Transverse colon (tissue), 4 donors: ENCODE results near the gene COLEC12. TPM values are rescaled to one million over a fixed set of nuclear protein-coding genes. Genes with fewer than 3 reads are reported as not detected.

ENCODE experiments used
- DNase-seq: peaks from one replicate; pipeline ENCODE4 v3.0.0-alpha.2; 2019
- H3K27ac ChIP-seq, 4 donors: fragments of 200-600 bp; sonication (generic); 2 replicates each; pipeline ENCODE4 v1.5.1; 2016 to 2018; ENCODE audit warnings: inconsistent platforms in 4 of 4
- H3K27me3 ChIP-seq: fragments of 200-600 bp; sonication (generic); 2 replicates; pipeline ENCODE4 v1.5.1; 2017; ENCODE audit warnings: inconsistent platforms
- H3K36me3 ChIP-seq, 4 donors: fragments of 200-600 bp; sonication (generic); 2 replicates each; pipeline ENCODE4 v1.5.1; 2017 to 2019; ENCODE audit warnings: inconsistent platforms in 4 of 4
- H3K4me1 ChIP-seq, 4 donors: fragments of 200-600 bp; sonication (generic); 2 replicates each; pipeline ENCODE4 v1.5.1; 2017 to 2020; ENCODE audit warnings: inconsistent platforms in 4 of 4
- H3K4me3 ChIP-seq, 4 donors: fragments of 200-600 bp; sonication (generic); 1 replicate in 1 of 4; 2 replicates in 3 of 4; pipeline versions ENCODE4 v1.5.1 to v1.6.1; 2017 to 2019; ENCODE audit warnings: inconsistent platforms in 4 of 4
- H3K9me3 ChIP-seq, 2 donors: fragments of 200-600 bp; sonication (generic); 2 replicates each; pipeline ENCODE4 v1.5.1; 2017 to 2019; ENCODE audit warnings: inconsistent platforms in 2 of 2
- CTCF ChIP-seq, 5 experiments: fragments of 200-600 bp in 3 of 5; fragments of 450-650 bp in 2 of 5; sonication (generic) in 3 of 5; IDR thresholded peaks; 1 replicate in 2 of 5; 2 replicates in 3 of 5; pipeline ENCODE4 v1.5.1; 2016 to 2017; ENCODE audit warnings: antibody characterized with exemption in 5 of 5, inconsistent platforms in 3 of 5, mild to moderate bottlenecking in 2 of 5, moderate library complexity in 1 of 5
- EP300 ChIP-seq: sonication (generic); formaldehyde crosslinking; IDR thresholded peaks from one replicate; pipeline ENCODE4 v1.6.1; 2017; ENCODE audit warnings: antibody characterized with exemption, low read depth
- POLR2A ChIP-seq: fragments of 450-650 bp; IDR thresholded peaks from one replicate; pipeline ENCODE4 v1.6.1; 2016; ENCODE audit warnings: antibody characterized with exemption, mild to moderate bottlenecking, moderate library complexity
- POLR2AphosphoS5 ChIP-seq, 3 donors: sonication (generic); formaldehyde crosslinking; IDR thresholded peaks; one replicate each; pipeline ENCODE4 v1.6.1; 2016; ENCODE audit warnings: antibody characterized with exemption in 3 of 3
- WGBS, 2 donors: methylation state at CpG; one replicate each; pipeline ENCODE4 v1.1.5; 2018; ENCODE audit warnings: low coverage in 1 of 2; 5-methylcytosine and 5-hydroxymethylcytosine counted together
- in situ Hi-C, 4 donors: fragments of 200-750 bp; cut with MboI; loops; one replicate each; pipeline versions ENCODE4 v1.15.0 to v1.15.1; 2017; ENCODE audit warnings: low sequenced_read_pairs in 3 of 4, low pct_ligation_motif_present in 1 of 4, low pct_unique_long_range_greater_than_20kb in 1 of 4
- intact Hi-C: fragments of 100-400 bp; cut with DNase I; formaldehyde crosslinking; loops from one replicate; pipeline ENCODE4 v1.15.1; 2023; ENCODE audit warnings: low total_unique reads
- total RNA-seq, 4 donors: library from RNA; depleted of rRNA; stranded (reverse); fragments of >200 nt; gene quantifications; one replicate each; pipeline ENCODE4 v1.1.0, GENCODE V29; 2016

The COLEC12 gene
- total RNA-seq, 4 donors from 2014 or later, result 1.4 to 7.8 (median 2.8) TPM

GRCh38 chr18:463827-464541 lies 36.5 kb downstream of the COLEC12 start:
- H3K36me3 ChIP-seq, result no peaks in the 10 kb centered on the region
- in situ Hi-C loops (no loop called here), intact Hi-C loops (no loop called here)
- TF ChIP-seq CTCF (IDR thresholded peaks at IDR 0.05), result no peak
- no peak for TF ChIP-seq POLR2AphosphoS5 (IDR thresholded peaks at IDR 0.05)
- no peak for TF ChIP-seq POLR2A
- TF ChIP-seq EP300, result no peak
- peaks cover 0 to under 1% (median 0%) of the 10 kb centered on the region in 4 donors for H3K4me1 ChIP-seq
- WGBS, 2 donors, result 55 to 65% methylated on average over 11 to 12 of the region's 12 CpGs
- no peak overlapping the region for H3K27ac ChIP-seq
- no peaks in the 10 kb centered on the region for H3K9me3 ChIP-seq
- no peak for DNase-seq
- H3K27me3 ChIP-seq, result no peaks in the 10 kb centered on the region
- H3K4me3 ChIP-seq, result no peak overlapping the region

GRCh38 chr18:463403-463802 lies 37.1 kb downstream of the COLEC12 start:
- TF ChIP-seq POLR2AphosphoS5 (IDR thresholded peaks at IDR 0.05) (no peak), CTCF (IDR thresholded peaks at IDR 0.05) (no peak), POLR2A (no peak), EP300 (no peak)
- H3K27ac ChIP-seq, result no peak overlapping the region
- peaks cover 0 to 1% (median 0%) of the 10 kb centered on the region in 4 donors for H3K4me1 ChIP-seq
- in situ Hi-C loops (no loop called here), intact Hi-C loops (no loop called here)
- WGBS, 2 donors, result 82 to 88% methylated on average over 10 to 11 of the region's 11 CpGs
- no peaks in the 10 kb centered on the region for H3K27me3 ChIP-seq
- no peak overlapping the region for H3K4me3 ChIP-seq
- no peaks in the 10 kb centered on the region for H3K9me3 ChIP-seq
- H3K36me3 ChIP-seq, result no peaks in the 10 kb centered on the region
- no peak for DNase-seq

- intact Hi-C loops, result no loop called here
- Histone ChIP-seq H3K36me3 (no peaks in the 10 kb centered on the region), H3K4me3 (no peak overlapping the region), H3K4me1 (peaks cover 4 to 15% (median 7%) of the 10 kb centered on the region in 4 donors), H3K9me3 (no peaks in the 10 kb centered on the region), H3K27me3 (no peaks in the 10 kb centered on the region), H3K27ac (no peak overlapping the region)
- in situ Hi-C loops, result no loop called here
- TF ChIP-seq POLR2AphosphoS5 (IDR thresholded peaks at IDR 0.05) (no peak), POLR2A (no peak), EP300 (no peak), CTCF (IDR thresholded peaks at IDR 0.05) (no peak)
- 59 to 63% methylated on average over 2 of the region's 2 CpGs for WGBS, 2 donors
- no peak for DNase-seq
Measured at GRCh38 chr18:461762-462161, 38.7 kb downstream of the COLEC12 start.

- in situ Hi-C loops (no loop called here), intact Hi-C loops (no loop called here)
- H3K9me3 ChIP-seq, result no peaks in the 10 kb centered on the region
- H3K4me1 ChIP-seq, result peaks cover 6 to 17% (median 8%) of the 10 kb centered on the region in 4 donors
- no peak overlapping the region for H3K27ac ChIP-seq
- H3K4me3 ChIP-seq, result no peak overlapping the region
- TF ChIP-seq CTCF (IDR thresholded peaks at IDR 0.05), result no peak
- no peak for TF ChIP-seq POLR2AphosphoS5 (IDR thresholded peaks at IDR 0.05)
- no peak for TF ChIP-seq EP300
- no peak for TF ChIP-seq POLR2A
- H3K27me3 ChIP-seq, result no peaks in the 10 kb centered on the region
- no peaks in the 10 kb centered on the region for H3K36me3 ChIP-seq
- no peak for DNase-seq
- 83 to 87% methylated on average over 2 to 6 of the region's 6 CpGs for WGBS, 2 donors
Measured at GRCh38 chr18:460791-461190, 39.7 kb downstream of the COLEC12 start.
